Mononuclear cell (primary cell): ENCODE measurements around the gene DUOXA1. TPM values are rescaled to one million over a fixed set of nuclear protein-coding genes. Genes with fewer than 3 reads are reported as not detected.
"Not testable (repeated sequence)": the region's sequence is repeated elsewhere in the genome, so short reads cannot be mapped to it uniquely, and the experiment has no call there.

ENCODE experiments used
- H3K27me3 ChIP-seq: 2 replicates; pipeline ENCODE4 v1.6.0; 2011; ENCODE audit warnings: low read length, control low read depth; ENCODE audit not compliant: insufficient read depth
- H3K4me1 ChIP-seq: 2 replicates; pipeline ENCODE4 v1.5.1; 2011; ENCODE audit warnings: mild to moderate bottlenecking, low read length, control low read depth; ENCODE audit not compliant: insufficient read depth
- H3K4me3 ChIP-seq: 2 replicates; pipeline ENCODE4 v1.5.1; 2011; ENCODE audit warnings: mild to moderate bottlenecking, low read length, moderate library complexity
- H3K9me3 ChIP-seq: 2 replicates; pipeline ENCODE4 v1.5.1; 2011; ENCODE audit warnings: low read depth, mild to moderate bottlenecking, control low read depth, low read length
- total RNA-seq: library from RNA; depleted of rRNA; stranded (reverse); fragments of >200 nt; gene quantifications from one replicate; pipeline ENCODE4 v1.2.3, GENCODE V29; 2012

Gene DUOXA1
- total RNA-seq, 1 donor = 0.31 TPM

- no peak overlapping the region for H3K4me3 ChIP-seq
- H3K27me3 ChIP-seq = peaks cover 11% of the 10 kb centered on the region
- no peaks in the 10 kb centered on the region for H3K9me3 ChIP-seq
- H3K4me1 ChIP-seq = no peaks in the 10 kb centered on the region
These were observed 11.0 kb upstream of the DUOXA1 start for GRCh38 chr15:45140557-45141250.

GRCh38 chr15:45139770-45140169, 10.1 kb upstream of the DUOXA1 start:
- Histone ChIP-seq H3K4me3 (no peak overlapping the region), H3K4me1 (peaks cover 6% of the 10 kb centered on the region)

GRCh38 chr15:45138814-45139765, 9.4 kb upstream of the DUOXA1 start:
- no peaks in the 10 kb centered on the region for H3K9me3 ChIP-seq
- peaks cover 22% of the 10 kb centered on the region for H3K27me3 ChIP-seq
- H3K4me3 ChIP-seq = no peak overlapping the region
- peaks cover 7% of the 10 kb centered on the region for H3K4me1 ChIP-seq

More at GRCh38 chr15:45139770-45140169, 10.1 kb upstream of the DUOXA1 start:
- Histone ChIP-seq H3K27me3 (peaks cover 15% of the 10 kb centered on the region), H3K9me3 (no peaks in the 10 kb centered on the region)

- H3K4me1 ChIP-seq = peaks cover 7% of the 10 kb centered on the region
- no peaks in the 10 kb centered on the region for H3K9me3 ChIP-seq
- peaks cover 29% of the 10 kb centered on the region for H3K27me3 ChIP-seq
- no peak overlapping the region for H3K4me3 ChIP-seq
These were observed 8.0 kb upstream of the DUOXA1 start for GRCh38 chr15:45137703-45138102.

GRCh38 chr15:45136378-45136764, 6.7 kb upstream of the DUOXA1 start:
- H3K9me3 ChIP-seq = no peaks in the 10 kb centered on the region
- H3K27me3 ChIP-seq = peaks cover 34% of the 10 kb centered on the region
- peaks cover 7% of the 10 kb centered on the region for H3K4me1 ChIP-seq
- H3K4me3 ChIP-seq = no peak overlapping the region

GRCh38 chr15:45135705-45136377, 6.2 kb upstream of the DUOXA1 start:
- H3K9me3 ChIP-seq, H3K4me1 ChIP-seq, H3K4me3 ChIP-seq: not testable (repeated sequence)
- peaks cover 39% of the 10 kb centered on the region for H3K27me3 ChIP-seq

GRCh38 chr15:45134682-45135604, 5.3 kb upstream of the DUOXA1 start:
- Histone ChIP-seq H3K4me3 (no peak overlapping the region), H3K27me3 (peaks cover 48% of the 10 kb centered on the region), H3K9me3 (no peaks in the 10 kb centered on the region), H3K4me1 (peaks cover 7% of the 10 kb centered on the region)

- Histone ChIP-seq H3K4me3 (no peak overlapping the region), H3K9me3 (no peaks in the 10 kb centered on the region), H3K27me3 (peaks cover 50% of the 10 kb centered on the region), H3K4me1 (peaks cover 11% of the 10 kb centered on the region)
These were observed 4.4 kb upstream of the DUOXA1 start for GRCh38 chr15:45134046-45134445.

GRCh38 chr15:45133561-45133920, 3.9 kb upstream of the DUOXA1 start:
- Histone ChIP-seq H3K27me3 (peaks cover 55% of the 10 kb centered on the region), H3K4me3 (no peak overlapping the region), H3K4me1 (peaks cover 11% of the 10 kb centered on the region), H3K9me3 (no peaks in the 10 kb centered on the region)

GRCh38 chr15:45132844-45133560, 3.3 kb upstream of the DUOXA1 start:
- H3K9me3 ChIP-seq = no peaks in the 10 kb centered on the region
- H3K4me1 ChIP-seq = peaks cover 11% of the 10 kb centered on the region
- no peak overlapping the region for H3K4me3 ChIP-seq
- peaks cover 60% of the 10 kb centered on the region for H3K27me3 ChIP-seq

GRCh38 chr15:45131510-45131909, 1.8 kb upstream of the DUOXA1 start:
- H3K4me3 ChIP-seq = no peak overlapping the region
- no peaks in the 10 kb centered on the region for H3K9me3 ChIP-seq
- peaks cover 11% of the 10 kb centered on the region for H3K4me1 ChIP-seq
- H3K27me3 ChIP-seq = peaks cover 64% of the 10 kb centered on the region

GRCh38 chr15:45130291-45131000, 767 bp upstream of the DUOXA1 start:
- Histone ChIP-seq H3K9me3 (no peaks in the 10 kb centered on the region), H3K27me3 (peaks cover 64% of the 10 kb centered on the region)

GRCh38 chr15:45128971-45129639, 574 bp downstream of the DUOXA1 start:
- Histone ChIP-seq H3K27me3 (peaks cover 62% of the 10 kb centered on the region), H3K9me3 (no peaks in the 10 kb centered on the region)

More at GRCh38 chr15:45130291-45131000, 767 bp upstream of the DUOXA1 start:
- Histone ChIP-seq H3K4me1 (peaks cover 11% of the 10 kb centered on the region), H3K4me3 (no peak overlapping the region)

More at GRCh38 chr15:45128971-45129639, 574 bp downstream of the DUOXA1 start:
- H3K4me3 ChIP-seq = no peak overlapping the region
- H3K4me1 ChIP-seq = peaks cover 4% of the 10 kb centered on the region
